DMS153 treated with DMSO at 0.1 percent for 48 hours (cell line): ENCODE measurements around the gene RIPPLY3.

Experiments
- DNase-seq: peaks from one replicate; lab custom pipeline; 2025; ENCODE audit not compliant: unreplicated experiment; lab: John Stamatoyannopoulos, UW

The RIPPLY3 gene

GRCh38 chr21:37058261-37058660 is 51.8 kb downstream of the RIPPLY3 start:
- DNase-seq = no peak

- DNase-seq = no peak
Observed at GRCh38 chr21:37059181-37059580, 52.7 kb downstream of the RIPPLY3 start.

- peak; percentile 94 for DNase-seq
Observed at GRCh38 chr21:37060296-37060695, 53.8 kb downstream of the RIPPLY3 start.

DNA sequence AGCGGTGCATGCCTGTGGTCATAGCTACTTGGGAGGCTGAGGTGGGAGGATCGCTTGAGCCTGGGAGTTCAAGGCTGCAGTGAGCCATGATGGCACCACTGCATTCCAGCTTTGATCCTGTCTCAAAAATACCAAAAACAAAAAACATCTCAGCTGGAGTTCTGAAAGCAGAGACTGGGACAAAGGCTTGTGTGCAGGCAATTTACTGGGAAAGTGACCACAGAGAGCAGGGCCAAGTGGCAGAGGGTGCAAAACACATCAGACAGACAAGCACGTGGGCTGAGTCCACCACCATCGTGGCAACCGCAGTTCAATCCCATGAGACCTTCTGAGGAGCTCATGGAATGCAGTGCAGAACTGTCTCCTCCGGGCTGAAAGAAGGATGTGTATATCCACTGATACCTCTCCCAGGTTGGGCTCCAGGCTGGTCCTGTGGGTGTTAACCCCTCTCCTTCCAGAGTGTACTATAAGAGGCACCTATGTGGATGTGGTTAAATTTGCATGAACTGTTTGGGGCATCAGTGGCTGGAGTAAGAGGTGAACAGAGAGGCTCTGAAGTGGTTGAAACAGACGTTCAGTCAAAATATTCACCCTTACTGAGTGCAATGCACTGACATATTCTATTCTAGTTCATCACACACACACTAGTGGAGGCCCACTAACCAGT is 55.6 kb downstream of the RIPPLY3 start:
- no peak for DNase-seq

GRCh38 chr21:37062593-37062935 is 56.1 kb downstream of the RIPPLY3 start:
- DNase-seq = no peak

- DNase-seq = no peak
Observed at GRCh38 chr21:37063433-37063832, 56.9 kb downstream of the RIPPLY3 start.

DNA sequence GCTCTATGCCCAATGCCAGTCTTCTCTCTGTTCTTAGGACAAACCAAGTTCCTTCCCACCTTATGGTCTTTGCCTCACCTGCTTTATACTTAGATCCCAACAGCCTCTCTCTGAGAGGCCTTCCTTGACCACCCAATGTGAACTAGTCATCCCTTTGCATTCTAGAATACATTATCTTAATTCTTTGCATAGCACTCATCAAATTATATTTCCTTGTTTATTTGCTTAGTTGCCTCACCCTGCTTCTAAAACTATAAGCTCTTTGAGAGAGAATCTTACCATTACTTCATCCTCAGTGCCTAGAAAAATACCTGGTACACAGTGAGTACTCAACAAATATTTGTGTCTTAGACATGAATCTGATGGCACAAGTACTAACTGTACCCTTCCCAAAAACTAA is 58.3 kb downstream of the RIPPLY3 start:
- no peak for DNase-seq

DNA sequence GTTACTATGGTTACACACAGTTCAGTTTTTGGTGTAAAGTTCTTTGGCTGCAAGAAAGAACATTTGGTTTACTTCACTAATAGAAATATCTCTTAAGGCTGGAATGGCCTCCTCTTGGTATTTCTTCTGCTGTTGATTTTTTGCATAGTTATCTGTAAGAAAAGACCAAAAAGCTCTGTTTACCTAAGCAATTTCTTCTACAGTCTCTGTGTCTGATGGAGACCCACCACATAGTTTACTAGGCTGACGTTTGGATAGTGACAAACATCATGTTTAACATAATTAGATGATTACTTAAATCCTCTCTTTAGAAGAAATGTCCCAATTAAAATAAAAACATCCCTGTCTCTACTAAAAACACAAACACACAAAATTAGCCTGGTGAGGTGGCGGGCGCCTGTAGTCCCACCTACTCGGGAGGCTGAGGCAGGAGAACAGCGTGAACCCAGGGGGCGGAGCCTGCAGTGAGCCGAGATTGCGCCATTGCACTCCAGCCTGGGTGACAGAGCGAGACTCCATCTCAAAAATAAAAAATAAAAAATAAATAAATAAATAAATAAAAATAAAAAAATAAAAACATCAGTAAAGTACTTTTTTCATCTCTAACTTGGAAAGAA is 59.2 kb downstream of the RIPPLY3 start:
- DNase-seq = no peak
